ENCODE results near the gene LSAMP.

DNA sequence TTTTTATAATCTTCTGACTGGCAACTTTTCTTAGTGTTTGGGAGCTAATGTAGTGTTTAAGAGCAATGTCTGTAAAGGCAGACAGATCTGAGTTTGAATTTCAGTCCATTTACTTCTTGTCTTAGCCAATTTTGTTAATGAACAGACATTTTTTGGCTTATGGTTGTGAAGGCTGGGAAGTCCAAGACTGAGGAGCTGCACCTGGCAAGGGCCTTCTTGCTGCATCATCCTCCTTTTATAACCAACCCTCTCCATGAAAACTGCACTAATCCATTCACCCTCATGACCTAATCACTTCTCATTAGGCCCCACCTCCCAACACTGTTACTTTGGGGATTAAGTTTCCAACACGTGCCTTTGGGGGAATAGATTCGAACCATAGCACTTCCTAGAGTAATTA is 657.5 kb downstream of the LSAMP start:
- TF ChIP-seq, protein P1, sequence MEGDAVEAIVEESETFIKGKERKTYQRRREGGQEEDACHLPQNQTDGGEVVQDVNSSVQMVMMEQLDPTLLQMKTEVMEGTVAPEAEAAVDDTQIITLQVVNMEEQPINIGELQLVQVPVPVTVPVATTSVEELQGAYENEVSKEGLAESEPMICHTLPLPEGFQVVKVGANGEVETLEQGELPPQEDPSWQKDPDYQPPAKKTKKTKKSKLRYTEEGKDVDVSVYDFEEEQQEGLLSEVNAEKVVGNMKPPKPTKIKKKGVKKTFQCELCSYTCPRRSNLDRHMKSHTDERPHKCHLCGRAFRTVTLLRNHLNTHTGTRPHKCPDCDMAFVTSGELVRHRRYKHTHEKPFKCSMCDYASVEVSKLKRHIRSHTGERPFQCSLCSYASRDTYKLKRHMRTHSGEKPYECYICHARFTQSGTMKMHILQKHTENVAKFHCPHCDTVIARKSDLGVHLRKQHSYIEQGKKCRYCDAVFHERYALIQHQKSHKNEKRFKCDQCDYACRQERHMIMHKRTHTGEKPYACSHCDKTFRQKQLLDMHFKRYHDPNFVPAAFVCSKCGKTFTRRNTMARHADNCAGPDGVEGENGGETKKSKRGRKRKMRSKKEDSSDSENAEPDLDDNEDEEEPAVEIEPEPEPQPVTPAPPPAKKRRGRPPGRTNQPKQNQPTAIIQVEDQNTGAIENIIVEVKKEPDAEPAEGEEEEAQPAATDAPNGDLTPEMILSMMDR (IDR thresholded peaks at IDR 0.05; ENCODE audit: insufficient read depth, low read length, poor library complexity, severe bottlenecking): no peak
- no peak for TF ChIP-seq EZH2phosphoT487 (conservative IDR thresholded peaks at IDR 0.05; ENCODE audit: low read length)
